HS-5 (cell line): Measurements from ENCODE around the gene AP1AR.

Experiments
- DNase-seq: peaks from one replicate; pipeline ENCODE4 v3.0.0-alpha.2; 2012; ENCODE audit warnings: low read depth

Gene AP1AR

DNA sequence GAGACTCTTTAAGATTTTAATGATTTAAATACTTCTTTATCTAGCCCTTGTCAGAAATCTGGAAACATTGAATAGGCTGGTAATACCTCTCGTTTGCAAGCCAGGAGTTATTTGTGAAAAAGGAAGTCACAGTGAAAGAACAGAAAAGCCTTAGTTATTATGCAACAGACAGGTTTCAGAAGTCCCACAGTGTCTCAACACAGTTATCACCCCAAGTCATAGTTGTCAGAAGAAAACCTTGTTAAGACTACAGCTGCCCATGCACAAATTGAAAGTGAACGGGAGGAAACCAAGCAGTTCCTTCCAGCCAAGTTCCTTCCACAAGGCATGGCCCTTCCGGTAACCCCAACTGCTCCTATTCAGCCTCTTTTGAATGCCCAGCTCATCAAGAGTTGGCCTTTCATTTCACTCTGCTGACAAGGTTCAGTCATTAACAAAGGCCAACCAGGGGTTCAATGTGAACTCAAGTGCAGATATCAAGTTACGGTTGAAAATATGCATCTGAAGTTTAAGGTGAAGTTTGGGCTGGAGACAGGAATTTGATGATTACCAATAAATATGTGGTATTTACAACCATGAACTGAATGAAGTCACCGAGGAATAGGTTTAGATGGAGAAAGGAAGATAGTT lies 81.1 kb downstream of the AP1AR start:
- DNase-seq = no peak

DNA sequence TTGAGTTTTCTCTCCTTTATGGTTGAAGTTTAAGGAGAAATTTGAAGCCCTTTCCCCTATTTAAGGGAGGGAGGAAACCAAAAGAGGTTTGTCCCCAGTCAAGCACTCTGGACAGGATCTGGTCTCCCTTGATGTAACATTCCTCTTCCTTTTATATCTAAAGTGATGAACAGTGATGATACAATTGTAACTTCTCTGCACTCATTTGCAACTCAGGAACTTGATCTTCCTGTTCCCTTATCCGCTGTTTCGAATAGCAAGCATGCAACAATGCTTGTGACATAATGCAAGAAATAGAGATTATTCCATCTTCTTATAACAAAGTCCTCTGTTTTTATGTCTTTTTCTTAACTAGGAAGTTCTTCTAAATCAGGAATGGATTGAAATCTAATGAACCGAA lies 83.9 kb downstream of the AP1AR start:
- DNase-seq = no peak

- DNase-seq = no peak
Observed at GRCh38 chr4:112316360-112316759, 84.8 kb downstream of the AP1AR start.

GRCh38 chr4:112318239-112319142 lies 86.9 kb downstream of the AP1AR start:
- no peak for DNase-seq
